Right kidney (tissue), 1 donor: ENCODE measurements around the gene BCKDK.
"Not testable (repeated sequence)": the region's sequence is repeated elsewhere in the genome, so short reads cannot be mapped to it uniquely, and the experiment has no call there.

Experiments
- DNase-seq: peaks from one replicate; pipeline ENCODE4 v3.0.0-alpha.2; 2016

The BCKDK gene

DNA sequence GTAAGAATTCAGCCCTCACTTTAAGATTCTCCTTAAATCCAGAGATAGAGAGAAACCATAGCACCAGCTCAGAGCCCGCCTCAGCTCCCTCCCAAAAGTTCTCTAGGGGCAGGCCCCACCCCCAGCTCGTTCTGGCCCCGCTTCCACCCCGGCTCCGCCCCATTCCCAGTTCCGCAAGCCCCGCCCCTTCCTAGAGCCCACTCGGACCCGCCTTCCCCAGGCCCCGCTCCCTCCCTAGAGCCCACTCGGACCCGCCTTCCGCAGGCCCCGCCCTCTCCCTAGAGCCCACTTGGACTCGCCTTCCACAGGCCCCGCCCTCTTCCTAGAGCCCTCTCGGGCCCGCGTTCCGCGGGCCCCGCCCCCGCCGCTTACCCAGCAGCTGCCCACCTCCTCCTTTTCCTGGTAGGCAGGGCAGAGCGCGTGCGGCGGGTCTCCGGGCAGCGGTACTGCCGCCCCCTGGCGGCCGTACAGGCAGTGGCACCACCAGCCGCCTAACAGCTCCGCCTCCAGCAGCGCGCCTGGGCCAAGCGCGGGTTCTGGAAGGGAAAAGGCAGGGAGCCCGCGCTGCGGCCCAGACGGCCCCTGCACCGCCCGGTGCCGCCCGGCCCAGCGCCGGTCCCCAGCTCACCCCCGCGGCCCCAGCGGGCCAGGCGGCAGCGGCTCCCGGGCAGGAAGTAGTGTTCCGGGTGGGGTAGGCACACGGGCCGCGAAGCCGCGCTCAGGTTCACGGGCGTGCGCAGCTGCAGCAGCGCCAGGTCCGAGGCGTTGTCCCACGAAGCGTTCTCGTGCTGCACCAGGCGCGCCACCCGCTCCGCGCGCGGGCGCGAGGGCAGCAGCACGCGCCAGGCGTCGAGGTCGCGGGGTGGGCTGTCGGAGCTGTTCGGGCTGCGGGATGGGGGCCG, 34.2 kb downstream of the BCKDK start:
- DNase-seq = peak; percentile 88

DNA sequence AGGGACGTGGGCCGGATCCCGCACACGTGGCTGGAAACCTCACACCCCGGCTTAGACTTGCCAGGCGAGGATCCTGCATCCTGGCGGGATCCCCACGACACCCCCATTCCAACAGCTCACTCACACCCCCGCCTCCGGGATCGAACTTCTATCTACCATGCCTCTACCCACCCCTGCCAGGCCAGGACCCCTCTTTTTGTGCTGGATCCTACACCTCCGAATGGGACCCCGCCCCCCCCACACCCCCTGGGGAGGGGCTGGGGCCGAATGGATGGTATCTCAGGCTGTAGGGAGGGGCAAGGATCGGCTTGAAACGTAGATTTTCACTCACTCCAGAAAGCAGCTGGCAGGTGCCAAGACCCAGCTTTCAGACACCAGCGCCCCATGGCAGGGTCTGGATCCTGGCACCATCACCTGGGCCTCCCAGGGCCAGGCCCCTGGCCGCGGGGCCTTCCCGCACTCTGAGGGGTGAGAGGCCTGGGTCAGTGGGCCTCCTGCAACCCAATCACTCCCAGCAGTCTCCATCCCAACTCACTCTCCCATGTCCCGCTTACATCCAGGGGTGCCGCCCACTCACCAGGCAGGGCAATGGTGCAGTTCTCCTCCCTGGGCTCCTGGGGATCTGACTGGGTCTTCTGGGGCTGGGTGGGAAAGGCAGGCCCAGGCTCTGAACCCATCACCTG, 35.0 kb downstream of the BCKDK start:
- no peak for DNase-seq

DNA sequence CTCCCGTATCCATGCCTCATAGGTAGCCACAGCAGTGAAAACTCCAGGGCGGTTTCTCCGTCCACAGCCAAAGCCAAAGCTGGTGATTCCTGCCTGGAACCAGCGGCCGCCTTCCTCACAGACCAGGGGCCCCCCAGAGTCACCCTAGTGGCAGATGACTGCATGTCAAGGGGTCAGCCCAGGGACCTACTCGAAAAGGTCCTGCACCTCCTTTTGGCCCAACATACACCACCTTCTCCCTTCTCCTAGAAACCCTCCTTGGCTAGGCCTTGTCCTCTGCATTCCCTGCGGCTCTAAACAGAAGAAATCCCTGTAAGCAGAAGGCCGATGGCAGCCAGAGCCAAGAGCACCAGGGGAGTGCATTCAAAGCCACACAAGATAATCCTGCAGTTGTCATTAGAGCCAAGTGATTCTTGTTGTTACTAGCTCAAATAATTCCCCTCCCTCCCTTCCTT, 35.5 kb downstream of the BCKDK start:
- DNase-seq = no peak

- not testable (repeated sequence) for DNase-seq
Measured at GRCh38 chr16:31144418-31144817, 36.2 kb downstream of the BCKDK start.

DNA sequence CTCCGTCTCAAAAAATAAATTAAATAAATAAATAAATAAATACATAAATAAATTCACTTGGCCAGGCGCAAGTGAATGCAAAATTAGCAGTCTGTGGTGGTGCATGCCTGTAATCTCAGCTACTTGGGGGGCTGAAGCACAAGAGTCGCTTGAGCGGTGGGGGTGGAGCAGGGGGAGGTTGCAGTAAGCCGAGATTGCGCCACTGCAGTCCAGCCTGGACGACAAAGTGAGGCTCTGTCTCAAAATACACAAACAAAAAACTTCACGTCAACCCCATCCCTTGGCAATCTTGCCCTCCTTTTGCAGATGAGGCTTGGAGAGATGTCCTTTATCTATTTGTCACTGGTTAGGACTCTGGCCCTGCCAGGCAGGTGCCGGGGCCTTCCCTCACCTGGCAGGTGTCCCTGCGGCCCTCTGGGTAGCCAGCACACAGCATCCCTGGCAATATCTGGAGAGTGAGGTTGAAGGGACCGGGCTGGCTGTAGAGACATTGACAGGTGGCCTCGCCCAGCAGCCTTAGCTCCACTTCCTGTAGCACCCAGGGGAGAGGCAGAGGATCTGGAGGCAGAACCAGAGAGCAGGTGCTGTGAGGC, 37.3 kb downstream of the BCKDK start:
- DNase-seq = no peak

- no peak for DNase-seq
Measured at GRCh38 chr16:31147574-31147973, 39.4 kb downstream of the BCKDK start.

GRCh38 chr16:31148281-31148728, 40.1 kb downstream of the BCKDK start:
- DNase-seq = no peak

- DNase-seq = no peak
Measured at GRCh38 chr16:31148896-31149295, 40.7 kb downstream of the BCKDK start.

DNA sequence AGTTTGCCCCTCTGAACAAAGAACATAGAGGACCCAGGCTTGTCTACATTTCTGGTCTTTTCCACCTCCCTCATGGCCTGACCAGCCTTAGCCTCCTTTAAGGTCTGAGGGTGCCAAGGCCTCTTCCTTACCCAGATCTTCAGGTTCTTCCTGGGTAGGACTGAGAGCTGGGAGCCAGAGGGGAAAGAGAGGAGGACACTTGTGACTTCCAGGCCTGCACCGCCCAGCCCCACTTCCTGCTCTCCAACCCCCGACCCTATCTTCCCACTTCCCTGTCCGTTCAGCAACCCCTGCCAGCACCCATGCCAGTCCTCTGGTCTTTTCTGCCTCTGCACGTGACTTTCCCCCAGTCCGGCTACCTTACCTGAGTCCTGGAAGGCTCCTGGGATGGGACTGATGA, 41.1 kb downstream of the BCKDK start:
- no peak for DNase-seq

GRCh38 chr16:31149894-31150890, 42.0 kb downstream of the BCKDK start, which contains the start of gene PRSS36:
Gene PRSS36 (minus strand): TSS chr16:31150066. CDS start chr16:31150035, 31 bp downstream.
- no peak for DNase-seq

DNA sequence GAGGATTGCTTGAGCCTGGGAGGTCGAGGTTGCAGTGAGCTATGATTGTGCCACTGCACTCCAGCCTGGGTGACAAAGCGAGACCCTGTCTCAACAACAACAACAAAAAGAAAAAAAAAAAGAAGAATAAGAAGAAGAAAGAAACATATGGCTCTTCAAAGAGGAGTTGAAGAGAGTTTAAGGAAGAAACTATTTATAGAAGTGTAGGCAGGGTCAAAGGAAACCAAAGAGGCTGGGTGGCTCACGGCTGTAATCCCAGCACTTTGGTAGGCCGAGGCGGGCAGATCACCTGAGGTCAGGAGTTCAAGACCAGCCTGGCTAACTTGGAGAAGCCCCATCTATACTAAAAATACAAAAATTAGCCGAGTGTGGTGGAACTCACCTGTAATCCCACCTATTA, 42.8 kb downstream of the BCKDK start:
- not testable (repeated sequence) for DNase-seq

- no peak for DNase-seq
Measured at GRCh38 chr16:31157136-31157535, 49.0 kb downstream of the BCKDK start.
